K562 (cell line): ENCODE measurements around the gene TRIM65. TPM values are rescaled to one million over a fixed set of nuclear protein-coding genes. Genes with fewer than 3 reads are reported as not detected.

ENCODE experiments used
- ATAC-seq: fragments of 200-7000 bp; cut with Tn5 transposase; 3 replicates; pipeline ENCODE4 v1.9.1; 2020; ENCODE audit warnings: moderate library complexity
- BruUV-seq: library from RNA; stranded (reverse); fragments of 400-500 nt; replicated peaks from 2 replicates; lab custom pipeline; 2021; lab: Mats Ljungman, UMichigan
- CTCF ChIA-PET: fragments of 300-600 bp; formaldehyde crosslinking; extraction: SDS; loops from one replicate; lab custom pipeline; 2021; ENCODE audit warnings: low intra/inter-chr PET ratio; lab: Yijun Ruan, JAX
- POLR2A ChIA-PET: fragments of 300-600, 350-650 bp; sonication (Branson Sonifier 250); formaldehyde crosslinking; extraction: SDS; loops from one replicate; lab custom pipeline; 2021; ENCODE audit warnings: antibody characterized with exemption, inconsistent platforms; lab: Yijun Ruan, JAX
- DNase-seq, 4 experiments: peaks; one replicate each; pipeline versions ENCODE4 v3.0.0 to v3.0.0-alpha.2; 2011 to 2018; ENCODE audit warnings: low spot score in 3 of 4, mixed read lengths in 3 of 4; ENCODE audit errors: extremely low read depth in 1 of 4
- FAIRE-seq: peaks from 2 replicates; lab custom pipeline; 2011; peaks lifted over from hg19 to GRCh38; lab: Jason Lieb, UNC
- H2AFZ ChIP-seq: 2 replicates; pipeline ENCODE4 v1.6.0; 2011; ENCODE audit warnings: low read depth, low read length, control low read depth, inconsistent platforms
- H3K27ac ChIP-seq: fragments of 200-600 bp; 3 replicates; pipeline ENCODE4 v1.8.0; 2011; ENCODE audit warnings: low read depth, mild to moderate bottlenecking, control low read depth, inconsistent platforms, low read length, moderate library complexity, mixed read lengths; ENCODE audit errors: extremely low read depth
- H3K27me3 ChIP-seq, 2 experiments: fragments of 300-600 bp in 1 of 2; 2 replicates in 1 of 2; 3 replicates in 1 of 2; pipeline versions ENCODE4 v1.6.0 to v1.8.0; 2011; ENCODE audit warnings: inconsistent platforms in 2 of 2, low read length in 2 of 2, mild to moderate bottlenecking in 1 of 2, mixed read lengths in 1 of 2, moderate library complexity in 1 of 2; ENCODE audit not compliant: control insufficient read depth in 2 of 2, insufficient read depth in 2 of 2
- H3K36me3 ChIP-seq: fragments of 300-600 bp; 3 replicates; pipeline ENCODE4 v1.8.0; 2011; ENCODE audit warnings: mild to moderate bottlenecking, low read length, inconsistent platforms; ENCODE audit not compliant: control insufficient read depth, insufficient read depth
- H3K4me1 ChIP-seq, 2 experiments: fragments of 200-600 bp in 1 of 2; replicated peaks in 1 of 2; 2 replicates in 1 of 2; 3 replicates in 1 of 2; pipeline versions ENCODE4 v1.5.1 to v1.8.0; 2011; ENCODE audit warnings: inconsistent platforms in 2 of 2, low read length in 2 of 2, mild to moderate bottlenecking in 1 of 2, mixed read lengths in 1 of 2, moderate library complexity in 1 of 2; ENCODE audit not compliant: control insufficient read depth in 2 of 2, insufficient read depth in 2 of 2
- H3K4me2 ChIP-seq: 2 replicates; pipeline ENCODE4 v1.6.1; 2011; ENCODE audit warnings: low read length, control low read depth, inconsistent platforms, mixed read lengths; ENCODE audit not compliant: insufficient read depth
- H3K4me3 ChIP-seq: fragments of 200-600 bp; sonication (generic), shearing (Covaris generic); 2 replicates; pipeline ENCODE4 v1.5.1; 2016; ENCODE audit warnings: control low read depth, inconsistent platforms
- H3K79me2 ChIP-seq: fragments of 200-600 bp; 3 replicates; pipeline ENCODE4 v1.8.0; 2011; ENCODE audit warnings: low read length, inconsistent platforms; ENCODE audit not compliant: control insufficient read depth, insufficient read depth
- H3K9ac ChIP-seq, 2 experiments: 2 replicates each; pipeline versions ENCODE4 v1.6.0 to v1.6.1; 2011; ENCODE audit warnings: low read depth in 2 of 2, low read length in 2 of 2, control low read depth in 1 of 2, inconsistent platforms in 1 of 2, mild to moderate bottlenecking in 1 of 2, mixed read lengths in 1 of 2; ENCODE audit not compliant: insufficient read depth in 1 of 2
- H3K9me1 ChIP-seq: one replicate; pipeline ENCODE4 v1.6.0; 2011; ENCODE audit warnings: inconsistent platforms, mild to moderate bottlenecking, low read length, moderate library complexity; ENCODE audit not compliant: control insufficient read depth, insufficient read depth
- H3K9me3 ChIP-seq: replicated peaks from 2 replicates; pipeline ENCODE4 v1.5.1; 2011; ENCODE audit warnings: low read depth, low read length, inconsistent platforms; ENCODE audit not compliant: control insufficient read depth, insufficient read depth
- H4K20me1 ChIP-seq: replicated peaks from 2 replicates; pipeline ENCODE4 v1.6.1; 2011; ENCODE audit warnings: low read length, inconsistent platforms, mixed read lengths; ENCODE audit not compliant: control insufficient read depth, insufficient read depth
- CBX3 ChIP-seq, 2 experiments: IDR thresholded peaks; 1 replicate in 1 of 2; 2 replicates in 1 of 2; pipeline ENCODE4 v1.6.1; 2012; ENCODE audit warnings: inconsistent platforms in 2 of 2, low read length in 2 of 2, borderline replicate concordance in 1 of 2, control low read depth in 1 of 2
- CBX5 ChIP-seq: IDR thresholded peaks from 2 replicates; pipeline ENCODE4 v1.6.1; 2014; ENCODE audit warnings: low read depth, borderline replicate concordance
- CXXC5 ChIP-seq: fragments of 250-450 bp; sonication (Bioruptor Pico); IDR thresholded peaks from 2 replicates; pipeline ENCODE4 v1.8.0; 2022; ENCODE audit warnings: inconsistent platforms, mild to moderate bottlenecking, moderate library complexity
- DACH1 ChIP-seq: fragments of 450-650 bp; IDR thresholded peaks from 2 replicates; pipeline ENCODE4 v1.6.1; 2018; ENCODE audit not compliant: partially characterized antibody
- ELF1 ChIP-seq: fragments of 200-800 bp; sonication (Bioruptor generic); IDR thresholded peaks from 2 replicates; pipeline ENCODE4 v1.6.1; 2016; ENCODE audit warnings: missing genetic modification characterization, missing compliant biosample characterization
- ELF4 ChIP-seq: fragments of 450-650 bp; formaldehyde crosslinking; IDR thresholded peaks from 2 replicates; pipeline ENCODE4 v1.4.0; 2022; ENCODE audit warnings: missing genetic modification characterization
- FOXJ2 ChIP-seq: fragments of 200-800 bp; sonication (Bioruptor generic); IDR thresholded peaks from 2 replicates; pipeline ENCODE4 v1.6.1; 2016; ENCODE audit warnings: missing genetic modification characterization, missing compliant biosample characterization
- HDAC1 ChIP-seq, 2 experiments: fragments of 450-650 bp; IDR thresholded peaks; 2 replicates each; pipeline ENCODE4 v1.6.1; 2016 to 2017; ENCODE audit warnings: inconsistent platforms in 1 of 2, mild to moderate bottlenecking in 1 of 2, moderate library complexity in 1 of 2
- RBBP5 ChIP-seq: fragments of 200-600 bp; sonication (generic); IDR thresholded peaks from 2 replicates; pipeline ENCODE4 v1.6.1; 2012; ENCODE audit warnings: borderline replicate concordance, mild to moderate bottlenecking, low read length, control low read depth, inconsistent platforms; ENCODE audit not compliant: insufficient read depth, poor library complexity, severe bottlenecking
- RFX7 ChIP-seq: fragments of 250-450 bp; sonication (Bioruptor Pico); IDR thresholded peaks from 2 replicates; pipeline ENCODE4 v1.5.1; 2021; ENCODE audit warnings: mild to moderate bottlenecking
- TAF1 ChIP-seq: IDR thresholded peaks from 2 replicates; pipeline ENCODE4 v1.6.1; 2011; ENCODE audit warnings: mild to moderate bottlenecking, low read length, moderate library complexity; ENCODE audit not compliant: insufficient read depth, control insufficient read depth, severe bottlenecking; ENCODE audit errors: extremely low read depth
- TEAD2 ChIP-seq: fragments of 450-650 bp; IDR thresholded peaks from 2 replicates; pipeline ENCODE4 v1.6.1; 2016; ENCODE audit warnings: missing genetic modification characterization, control low read depth, missing compliant biosample characterization
- U2AF2 ChIP-seq: fragments of 200-400 bp; formaldehyde crosslinking; optimal IDR thresholded peaks from 2 replicates; pipeline ENCODE3; 2017; ENCODE audit warnings: low read depth, mild to moderate bottlenecking, low read length
- ZBTB8A ChIP-seq: fragments of 450-650 bp; IDR thresholded peaks from 2 replicates; pipeline ENCODE4 v1.6.1; 2018; ENCODE audit warnings: mild to moderate bottlenecking, moderate library complexity; ENCODE audit not compliant: partially characterized antibody
- ZKSCAN3 ChIP-seq: fragments of 250-450 bp; sonication (Bioruptor Pico); IDR thresholded peaks from 2 replicates; pipeline ENCODE4 v1.4.0; 2020
- ZNF24 ChIP-seq: fragments of 450-650 bp; IDR thresholded peaks from 2 replicates; pipeline ENCODE4 v1.6.1; 2016
- ZNF764 ChIP-seq: fragments of 250-450 bp; sonication (Bioruptor Pico); IDR thresholded peaks from 2 replicates; pipeline ENCODE4 v1.4.0; 2020; ENCODE audit warnings: low read depth, mild to moderate bottlenecking, moderate library complexity
- WGBS: fragments of 100-300 bp; shearing (Covaris generic); methylation state at CpG from one replicate; pipeline ENCODE4 v1.1.6; 2016; ENCODE audit warnings: low coverage, mixed read lengths; ENCODE audit not compliant: insufficient coverage; ENCODE audit errors: missing lambda C conversion rate; 5-methylcytosine and 5-hydroxymethylcytosine counted together
- in situ Hi-C: fragments of 300-500 bp; cut with MboI; formaldehyde crosslinking; loops from 4 replicates; pipeline ENCODE4 v1.15.0; 2018; ENCODE audit warnings: inconsistent platforms, mixed read lengths
- intact Hi-C: fragments of 100-400 bp; cut with micrococcal nuclease; formaldehyde crosslinking; loops from 2 replicates; pipeline ENCODE4 v1.14.2; 2022
- polyA plus RNA-seq, 8 experiments: library from polyadenylated mRNA; depleted of rRNA in 4 of 8; stranded (reverse) in 5 of 8; unstranded in 3 of 8; fragments of >200 nt; fragmentation: Nextera tagmentation in 2 of 8; fragmentation: Illumina TruSeq in 1 of 8; extraction: Ambion mirVana in 2 of 8; extraction: Trizol in 1 of 8; gene quantifications; 2 replicates each; pipeline versions ENCODE4 v1.2.1 to v1.2.3, GENCODE V29; 2011 to 2014; ENCODE audit warnings: inconsistent platforms in 1 of 8, missing spikeins in 1 of 8
- total RNA-seq, 7 experiments: library from RNA; depleted of rRNA in 6 of 7; stranded (reverse); fragments of >200 nt in 6 of 7; fragmentation: Illumina TruSeq in 2 of 7; extraction: Trizol in 2 of 7; gene quantifications; 2 replicates each; pipeline versions ENCODE4 v1.2.1 to v1.2.3, GENCODE V29; 2011 to 2021; ENCODE audit warnings: low replicate concordance in 1 of 7
- TF ChIP-seq, protein P1 (sequence below), 2 experiments: IDR thresholded peaks; 2 replicates each; pipeline ENCODE4 v1.6.1; 2011; ENCODE audit warnings: borderline replicate concordance in 1 of 2, control low read depth in 1 of 2, low read depth in 1 of 2, low read length in 1 of 2, mild to moderate bottlenecking in 1 of 2, mixed read lengths in 1 of 2, moderate library complexity in 1 of 2; ENCODE audit not compliant: insufficient read depth in 1 of 2, insufficient read length in 1 of 2, poor library complexity in 1 of 2, severe bottlenecking in 1 of 2; ENCODE audit errors: extremely low read depth in 1 of 2

Gene TRIM65
- total and polyA plus RNA-seq, 9 of the 15 experiments (the other 6 are each of a cell fraction or from before 2014, with no cell fraction given), result 2.8 to 45.7 (median 22.9) TPM

DNA sequence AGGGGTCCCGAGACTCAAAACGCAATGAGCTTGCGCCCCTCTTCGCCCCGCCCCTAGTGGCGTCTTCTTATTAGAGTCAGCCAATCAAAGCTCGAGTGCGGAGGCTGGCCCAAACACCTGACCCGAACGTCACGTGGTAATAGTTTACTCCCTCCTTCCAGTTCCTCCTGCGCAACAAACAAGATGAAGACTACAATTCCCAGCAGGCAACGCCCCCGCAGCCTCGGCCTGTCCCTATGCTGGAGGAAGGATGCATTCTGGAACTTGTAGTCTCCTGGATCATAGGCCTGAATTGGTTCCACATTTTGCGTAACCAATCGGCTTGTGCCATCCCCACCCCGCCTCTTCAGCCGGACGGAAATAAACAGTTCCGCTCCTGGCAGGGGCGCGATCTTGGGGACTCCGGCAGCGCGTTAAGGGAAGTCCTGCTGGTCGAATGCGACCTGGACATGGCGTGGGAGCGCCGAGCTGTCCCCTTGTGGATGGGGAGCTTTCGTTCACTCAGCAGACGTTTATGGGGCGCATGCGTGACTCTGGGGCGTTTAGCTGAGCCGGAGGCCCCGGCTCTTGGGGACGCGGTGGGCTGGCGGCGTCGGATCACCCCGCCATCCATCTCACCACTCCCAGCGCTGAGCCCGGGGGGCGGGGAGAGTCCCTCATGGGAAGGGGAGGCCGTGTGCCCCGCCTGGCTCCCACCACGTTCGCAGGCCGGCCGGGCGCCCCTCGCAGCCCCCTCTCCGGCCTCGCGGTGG lies 41.3 kb downstream of the TRIM65 start, which contains the start of gene WBP2 (continued):
- TF ChIP-seq RFX7 (CRISPR knock-in tag) (no peak), HDAC1 (IDR thresholded peaks at IDR 0.05) (peak in 1 of 2 experiments; percentile 85; a peak in 2 of 4 replicates), ZBTB8A (no peak), ZNF764 (no peak), TEAD2 (tag) (no peak)
- TF ChIP-seq, protein P1, sequence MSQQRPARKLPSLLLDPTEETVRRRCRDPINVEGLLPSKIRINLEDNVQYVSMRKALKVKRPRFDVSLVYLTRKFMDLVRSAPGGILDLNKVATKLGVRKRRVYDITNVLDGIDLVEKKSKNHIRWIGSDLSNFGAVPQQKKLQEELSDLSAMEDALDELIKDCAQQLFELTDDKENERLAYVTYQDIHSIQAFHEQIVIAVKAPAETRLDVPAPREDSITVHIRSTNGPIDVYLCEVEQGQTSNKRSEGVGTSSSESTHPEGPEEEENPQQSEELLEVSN (IDR thresholded peaks at IDR 0.05; ENCODE audit: borderline replicate concordance in 1 of 2, extremely low read depth in 1 of 2, insufficient read depth in 1 of 2, insufficient read length in 1 of 2, low read depth in 1 of 2, low read length in 1 of 2, poor library complexity in 1 of 2, severe bottlenecking in 1 of 2), result peak; percentile 66 to 70

- H3K27me3 ChIP-seq, result no peaks in the 10 kb centered on the region
- peak overlapping the region; percentile 77 to 83 for H3K9ac ChIP-seq
- CTCF ChIA-PET, result interaction anchor here (2.6 kb wide), 1 partner anchor 42 kb away, joined by 16 read pairs; the partner anchor contains the start of gene TRIM65
- peaks cover 34% of the 10 kb centered on the region for H3K79me2 ChIP-seq
- peak overlapping the region; percentile 68; the same call in 1 of the 2 replicates for H2AFZ ChIP-seq
- peaks cover 31 to 35% of the 10 kb centered on the region in 2 experiments for H3K4me1 ChIP-seq
- no peak for FAIRE-seq
- peak in 3 of 4 experiments; percentile 79 to 83 (median 81) for DNase-seq
- POLR2A ChIA-PET, result interaction anchor here (0.7 to 8.2 kb wide), 13 partner anchors 10 to 418 kb away, joined by 3 to 109 read pairs (median 4); partner anchors contain the start of genes GALK1, UNC13D and UNK
- H3K9me3 ChIP-seq, result no peaks in the 10 kb centered on the region
- no TSS peak for BruUV-seq
- 0% methylated on average over 15 of the region's 19 CpGs for WGBS
- peak overlapping the region; percentile 84 for H3K27ac ChIP-seq
- H3K4me2 ChIP-seq, result peak overlapping the region; percentile 93
- peaks cover 15% of the 10 kb centered on the region; the same call in 2 of the 3 replicates for H3K36me3 ChIP-seq
- in situ Hi-C loops, result no loop called here
- H4K20me1 ChIP-seq, result no peaks in the 10 kb centered on the region
- peak; percentile 12 for ATAC-seq
- no peaks in the 10 kb centered on the region for H3K9me1 ChIP-seq
- intact Hi-C loops, result loop anchor here (2.0 to 5.0 kb wide), 2 partner anchors 42 to 73 kb away; partner anchors contain the start of genes TRIM65 and UNK
- H3K4me3 ChIP-seq, result peak overlapping the region; percentile 88
- no peak for TF ChIP-seq ZKSCAN3 (CRISPR knock-in tag)
- TF ChIP-seq ZNF24, result no peak
- TF ChIP-seq RBBP5, result no peak
- TF ChIP-seq CBX5, result no peak
- TF ChIP-seq FOXJ2 (tag), result peak; percentile 61; the same call in 1 of the 2 replicates
- no peak for TF ChIP-seq CBX3 (IDR thresholded peaks at IDR 0.05; ENCODE audit: borderline replicate concordance in 1 of 2, low read length in 2 of 2)
- no peak for TF ChIP-seq U2AF2
- TF ChIP-seq ELF4 (CRISPR knock-in tag), result no peak
- peak; percentile 41 for TF ChIP-seq ELF1
- peak in 1 of 2 experiments; percentile 53; a peak in 2 of 4 replicates for TF ChIP-seq HDAC1 (IDR thresholded peaks at IDR 0.05)
- TF ChIP-seq DACH1, result peak; percentile 74
- TF ChIP-seq CXXC5, result no peak
- TF ChIP-seq TAF1, result peak; percentile 49
Measured at GRCh38 chr17:75854881-75855309, 41.9 kb downstream of the TRIM65 start.
